ENCODE measurements around the gene LRRN2. TPM values are rescaled to one million over a fixed set of nuclear protein-coding genes. Genes with fewer than 3 reads are reported as not detected.

LRRN2 gene
- total and polyA plus RNA-seq, 2 donors (not counting 3 experiments of a cell fraction or from before 2014, with no cell fraction given), result not detected

DNA sequence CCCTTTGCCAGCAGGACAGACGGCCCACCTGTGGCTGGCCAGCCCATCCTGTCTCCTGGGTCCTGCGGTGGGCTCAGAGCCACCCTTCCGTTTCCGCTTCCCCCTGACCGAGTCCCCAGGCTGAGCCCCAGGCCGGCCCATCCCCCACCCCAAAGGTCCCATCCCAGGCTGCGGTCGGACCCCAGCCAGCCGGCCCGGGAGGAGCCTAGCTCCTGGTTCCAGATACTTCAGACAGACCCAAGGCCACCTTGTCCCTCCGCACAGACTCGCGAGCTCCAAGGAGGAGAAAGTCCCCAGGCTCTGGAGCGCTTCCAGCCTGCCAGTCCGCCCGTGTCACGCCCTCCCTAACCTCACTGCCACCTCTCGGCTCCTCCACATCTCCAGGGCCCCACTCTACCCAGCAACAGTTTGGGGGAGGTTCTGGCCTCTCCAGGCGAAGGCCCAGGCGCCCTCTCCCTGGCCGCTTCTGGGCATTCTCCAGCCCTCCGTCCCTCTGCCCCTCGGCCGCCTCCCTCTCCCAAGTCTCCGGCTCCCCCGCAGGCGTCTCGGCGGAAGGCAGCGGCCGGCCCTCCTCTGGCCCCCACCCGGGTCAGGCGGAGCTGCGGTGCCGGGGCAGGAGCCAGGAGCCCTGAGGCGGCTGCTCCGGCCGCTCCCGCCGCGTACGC lies 835 bp downstream of the LRRN2 start:
- DNase-seq (ENCODE audit: low read depth, low spot score) (no peak), FAIRE-seq (no peak)
- Histone ChIP-seq H3K27ac (ENCODE audit: insufficient read depth, low read depth, low read length) (no peak overlapping the region), H3K9me3 (replicated peaks; ENCODE audit: control insufficient read depth, insufficient read depth, low read length) (no peaks in the 10 kb centered on the region), H2AFZ (ENCODE audit: low read depth, low read length) (no peak overlapping the region), H3K9me1 (replicated peaks; ENCODE audit: control insufficient read depth, extremely low read depth, insufficient read depth, low read length) (no peaks in the 10 kb centered on the region), H4K20me1 (replicated peaks; ENCODE audit: control insufficient read depth, extremely low read depth, insufficient read depth, low read length) (no peaks in the 10 kb centered on the region), H3K27me3 (ENCODE audit: control insufficient read depth in 2 of 2, insufficient read depth in 2 of 2, low read length in 2 of 2) (peaks cover 33 to 35% of the 10 kb centered on the region in 2 experiments), H3K9ac (replicated peaks; ENCODE audit: extremely low read depth, insufficient read depth, low read length) (no peak overlapping the region), H3K79me2 (ENCODE audit: control insufficient read depth, insufficient read depth, low read length) (no peaks in the 10 kb centered on the region), H3K4me2 (ENCODE audit: insufficient read depth, low read length) (no peak overlapping the region), H3K4me1 (ENCODE audit: control insufficient read depth, extremely low read depth, insufficient read depth, low read length) (no peaks in the 10 kb centered on the region), H3K36me3 (ENCODE audit: control insufficient read depth in 2 of 2, extremely low read depth in 1 of 2, insufficient read depth in 2 of 2, low read length in 2 of 2) (no peaks in the 10 kb centered on the region), H3K4me3 (replicated peaks in 1 of 3; ENCODE audit: insufficient read depth in 1 of 3, low read depth in 1 of 3, low read length in 3 of 3) (no peak overlapping the region)
- ChIA-PET POLR2A (no interaction called here), CTCF (interaction anchor here (0.8 to 1.5 kb wide), 2 partner anchors 122 to 257 kb away, joined by 3 to 5 read pairs; no protein-coding TSS in a partner anchor)
- dilution Hi-C loops (cut with MboI; ENCODE audit: extremely low pct_ligation_motif_present, low sequenced_read_pairs), result no loop called here
- BruUV-seq (replicated peaks), result no TSS peak
- intact Hi-C loops (cut with micrococcal nuclease), result no loop called here
- TF ChIP-seq EZH2 (IDR thresholded peaks at IDR 0.05; ENCODE audit: borderline replicate concordance, low read depth, low read length, severe bottlenecking) (peak; percentile 29), POLR2A (IDR thresholded peaks at IDR 0.05; ENCODE audit: low read depth, low read length) (no peak)

DNA sequence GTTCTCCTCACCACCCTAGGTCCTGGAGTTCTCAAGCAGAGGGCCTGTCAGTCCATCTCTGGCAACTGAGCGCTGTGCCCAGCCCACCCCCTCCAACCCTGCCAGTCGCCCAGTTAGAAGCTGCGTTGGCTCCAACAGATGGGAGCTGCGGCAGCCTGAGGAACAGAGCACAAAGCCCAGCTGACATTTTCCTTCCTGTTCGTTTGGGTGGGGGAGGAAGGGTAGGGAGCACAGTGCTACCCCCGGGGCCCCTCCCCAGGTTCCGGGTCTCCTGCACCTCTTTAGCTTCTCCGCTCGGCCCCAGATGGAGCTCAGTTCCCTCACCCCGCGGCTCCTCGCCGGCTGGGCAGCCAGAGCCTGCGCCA lies 1.4 kb downstream of the LRRN2 start:
- Histone ChIP-seq H3K9me3 (replicated peaks; ENCODE audit: control insufficient read depth, insufficient read depth, low read length) (no peaks in the 10 kb centered on the region), H3K9me1 (replicated peaks; ENCODE audit: control insufficient read depth, extremely low read depth, insufficient read depth, low read length) (no peaks in the 10 kb centered on the region), H4K20me1 (replicated peaks; ENCODE audit: control insufficient read depth, extremely low read depth, insufficient read depth, low read length) (no peaks in the 10 kb centered on the region), H3K27me3 (ENCODE audit: control insufficient read depth in 2 of 2, insufficient read depth in 2 of 2, low read length in 2 of 2) (peaks cover 33 to 35% of the 10 kb centered on the region in 2 experiments), H3K9ac (replicated peaks; ENCODE audit: extremely low read depth, insufficient read depth, low read length) (no peak overlapping the region), H3K79me2 (ENCODE audit: control insufficient read depth, insufficient read depth, low read length) (no peaks in the 10 kb centered on the region), H3K4me2 (ENCODE audit: insufficient read depth, low read length) (no peak overlapping the region), H3K4me3 (replicated peaks in 1 of 3; ENCODE audit: insufficient read depth in 1 of 3, low read depth in 1 of 3, low read length in 3 of 3) (no peak overlapping the region), H3K4me1 (ENCODE audit: control insufficient read depth, extremely low read depth, insufficient read depth, low read length) (no peaks in the 10 kb centered on the region), H3K27ac (ENCODE audit: insufficient read depth, low read depth, low read length) (no peak overlapping the region), H3K36me3 (ENCODE audit: control insufficient read depth in 2 of 2, extremely low read depth in 1 of 2, insufficient read depth in 2 of 2, low read length in 2 of 2) (no peaks in the 10 kb centered on the region), H2AFZ (ENCODE audit: low read depth, low read length) (no peak overlapping the region)
- FAIRE-seq (no peak), DNase-seq (ENCODE audit: low read depth, low spot score) (no peak)
- TF ChIP-seq, protein P1, sequence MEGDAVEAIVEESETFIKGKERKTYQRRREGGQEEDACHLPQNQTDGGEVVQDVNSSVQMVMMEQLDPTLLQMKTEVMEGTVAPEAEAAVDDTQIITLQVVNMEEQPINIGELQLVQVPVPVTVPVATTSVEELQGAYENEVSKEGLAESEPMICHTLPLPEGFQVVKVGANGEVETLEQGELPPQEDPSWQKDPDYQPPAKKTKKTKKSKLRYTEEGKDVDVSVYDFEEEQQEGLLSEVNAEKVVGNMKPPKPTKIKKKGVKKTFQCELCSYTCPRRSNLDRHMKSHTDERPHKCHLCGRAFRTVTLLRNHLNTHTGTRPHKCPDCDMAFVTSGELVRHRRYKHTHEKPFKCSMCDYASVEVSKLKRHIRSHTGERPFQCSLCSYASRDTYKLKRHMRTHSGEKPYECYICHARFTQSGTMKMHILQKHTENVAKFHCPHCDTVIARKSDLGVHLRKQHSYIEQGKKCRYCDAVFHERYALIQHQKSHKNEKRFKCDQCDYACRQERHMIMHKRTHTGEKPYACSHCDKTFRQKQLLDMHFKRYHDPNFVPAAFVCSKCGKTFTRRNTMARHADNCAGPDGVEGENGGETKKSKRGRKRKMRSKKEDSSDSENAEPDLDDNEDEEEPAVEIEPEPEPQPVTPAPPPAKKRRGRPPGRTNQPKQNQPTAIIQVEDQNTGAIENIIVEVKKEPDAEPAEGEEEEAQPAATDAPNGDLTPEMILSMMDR (IDR thresholded peaks at IDR 0.05; ENCODE audit: extremely low read depth in 1 of 2, insufficient read depth in 1 of 2, low read depth in 1 of 2, low read length in 2 of 2), result no peak
- TF ChIP-seq MYC (IDR thresholded peaks at IDR 0.05; ENCODE audit: low read depth, low read length) (no peak), POLR2AphosphoS5 (IDR thresholded peaks at IDR 0.05; ENCODE audit: insufficient read depth, low read depth, low read length) (no peak), POLR2A (IDR thresholded peaks at IDR 0.05; ENCODE audit: low read depth, low read length) (no peak), GATA2 (IDR thresholded peaks at IDR 0.05; ENCODE audit: insufficient read depth, insufficient read length, low read depth, low read length) (no peak), JUN (IDR thresholded peaks at IDR 0.05; ENCODE audit: borderline replicate concordance, insufficient read depth, insufficient read length, low read depth) (no peak), EZH2 (IDR thresholded peaks at IDR 0.05; ENCODE audit: borderline replicate concordance, low read depth, low read length, severe bottlenecking) (no peak), FOS (IDR thresholded peaks at IDR 0.05; ENCODE audit: borderline replicate concordance, insufficient read depth, low read length) (no peak)
- TF ChIP-seq, protein P2, sequence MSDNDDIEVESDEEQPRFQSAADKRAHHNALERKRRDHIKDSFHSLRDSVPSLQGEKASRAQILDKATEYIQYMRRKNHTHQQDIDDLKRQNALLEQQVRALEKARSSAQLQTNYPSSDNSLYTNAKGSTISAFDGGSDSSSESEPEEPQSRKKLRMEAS (IDR thresholded peaks at IDR 0.05; ENCODE audit: insufficient read depth, insufficient read length), result no peak
- intact Hi-C loops (cut with micrococcal nuclease), result no loop called here
- no TSS peak for BruUV-seq (replicated peaks)
- ChIA-PET CTCF (interaction anchor here (0.8 to 1.5 kb wide), 2 partner anchors 122 to 258 kb away, joined by 3 to 5 read pairs; no protein-coding TSS in a partner anchor), POLR2A (no interaction called here)
- dilution Hi-C loops (cut with MboI; ENCODE audit: extremely low pct_ligation_motif_present, low sequenced_read_pairs), result no loop called here
